ENCODE data around the gene FAM168A. TPM values are rescaled to one million over a fixed set of nuclear protein-coding genes. Genes with fewer than 3 reads are reported as not detected.

FAM168A gene
- total RNA-seq, 4 donors from 2014 or later: 17.5 to 43.4 (median 23.3) TPM

DNA sequence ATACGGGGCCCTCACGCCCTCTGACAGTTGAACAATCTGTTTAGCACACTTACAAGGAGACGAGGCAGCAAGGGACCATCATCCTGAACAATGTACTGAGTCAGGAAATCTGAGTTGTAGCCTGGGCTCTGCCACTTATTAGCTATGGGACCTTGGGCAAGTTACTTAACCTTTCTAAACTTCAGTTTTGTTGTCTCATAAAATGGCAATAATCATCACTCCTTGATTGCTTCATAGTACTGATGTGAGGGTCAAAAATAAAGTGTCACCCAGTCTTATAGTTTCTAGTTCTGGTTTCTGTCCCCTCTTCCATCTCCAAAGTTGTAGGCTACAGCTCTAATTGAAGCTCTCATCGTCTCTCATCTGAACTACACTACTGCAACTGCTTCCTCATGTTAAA, 175.0 kb downstream of the FAM168A start:
- no peaks in the 10 kb centered on the region for H3K27me3 ChIP-seq
- H3K4me1 ChIP-seq: no peaks in the 10 kb centered on the region
- no peaks in the 10 kb centered on the region for H3K9me3 ChIP-seq
- in situ Hi-C loops (cut with MboI; ENCODE audit: low pct_ligation_motif_present in 1 of 4, low pct_unique_long_range_greater_than_20kb in 1 of 4, low sequenced_read_pairs in 3 of 4): no loop called here
- 82% methylated on average over 4 of the region's 4 CpGs; no CpG with 5 or more reads in 1 of the 2 donors for WGBS, 2 donors (ENCODE audit: low coverage in 1 of 2)
- H3K36me3 ChIP-seq: no peaks in the 10 kb centered on the region
- no peak for TF ChIP-seq POLR2A (IDR thresholded peaks at IDR 0.05)
- TF ChIP-seq CTCF (IDR thresholded peaks at IDR 0.05): no peak
- no peak for TF ChIP-seq POLR2AphosphoS5 (IDR thresholded peaks at IDR 0.05)
- no peak for TF ChIP-seq EP300 (IDR thresholded peaks at IDR 0.05; ENCODE audit: low read depth)
- intact Hi-C loops (cut with DNase I; ENCODE audit: low total_unique reads): no loop called here
- H3K27ac ChIP-seq: no peak overlapping the region
- no peak for DNase-seq
- no peak overlapping the region for H3K4me3 ChIP-seq

DNA sequence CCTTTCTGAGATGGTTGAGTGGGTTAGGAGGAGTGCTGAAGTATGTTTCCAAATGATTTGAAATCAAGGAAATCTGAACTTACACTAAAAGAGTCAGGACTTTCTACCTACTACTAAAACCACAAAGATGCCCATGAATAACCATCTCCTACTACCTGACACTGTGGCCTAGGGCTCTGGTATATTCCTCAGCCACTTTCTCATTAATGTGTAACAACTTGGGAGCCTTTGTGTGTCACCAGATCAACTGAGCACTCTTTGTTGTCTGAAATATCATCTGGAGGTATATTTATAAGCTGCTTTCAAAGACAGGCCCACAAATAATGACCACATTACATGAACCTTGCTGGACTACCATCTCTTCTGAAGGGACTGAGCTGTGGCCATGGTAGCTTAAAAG, 177.8 kb downstream of the FAM168A start:
- Histone ChIP-seq H3K4me1 (peaks cover 0 to 9% (median 0%) of the 10 kb centered on the region in 4 donors), H3K27ac (no peak overlapping the region), H3K9me3 (no peaks in the 10 kb centered on the region), H3K36me3 (no peaks in the 10 kb centered on the region), H3K4me3 (no peak overlapping the region), H3K27me3 (no peaks in the 10 kb centered on the region)
- no peak for DNase-seq
- in situ Hi-C loops (cut with MboI; ENCODE audit: low pct_ligation_motif_present in 1 of 4, low pct_unique_long_range_greater_than_20kb in 1 of 4, low sequenced_read_pairs in 3 of 4): no loop called here
- no peak for TF ChIP-seq POLR2A (IDR thresholded peaks at IDR 0.05)
- no peak for TF ChIP-seq EP300 (IDR thresholded peaks at IDR 0.05; ENCODE audit: low read depth)
- no peak for TF ChIP-seq POLR2AphosphoS5 (IDR thresholded peaks at IDR 0.05)
- TF ChIP-seq CTCF (IDR thresholded peaks at IDR 0.05): no peak
- intact Hi-C loops (cut with DNase I; ENCODE audit: low total_unique reads): no loop called here

DNA sequence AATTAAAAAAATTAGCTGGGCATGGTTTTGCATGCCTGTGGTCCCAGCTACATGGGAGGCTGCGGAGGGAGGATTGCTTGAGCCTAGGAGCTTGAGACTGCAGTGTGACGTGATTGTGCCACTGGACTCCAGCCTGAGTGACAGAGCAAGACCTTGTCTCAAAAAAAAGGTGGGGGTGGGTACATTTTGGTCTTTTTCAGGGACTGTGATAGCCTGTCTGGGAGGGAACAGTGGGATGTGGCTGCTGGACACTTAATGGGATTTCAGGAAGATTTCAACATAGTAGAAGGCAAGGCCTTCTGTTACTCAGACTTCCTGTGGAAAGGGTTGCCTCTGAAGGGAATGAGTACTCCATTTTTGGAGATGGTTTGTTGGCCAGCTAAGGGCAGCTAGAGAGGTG, 181.1 kb downstream of the FAM168A start:
- H3K27ac ChIP-seq: no peak overlapping the region
- H3K36me3 ChIP-seq: no peaks in the 10 kb centered on the region
- in situ Hi-C loops (cut with MboI; ENCODE audit: low pct_ligation_motif_present in 1 of 4, low pct_unique_long_range_greater_than_20kb in 1 of 4, low sequenced_read_pairs in 3 of 4) (no loop called here), intact Hi-C loops (cut with DNase I; ENCODE audit: low total_unique reads) (no loop called here)
- peaks cover 0 to 18% (median 0%) of the 10 kb centered on the region in 4 donors for H3K4me1 ChIP-seq
- 95% methylated on average over 2 of the region's 2 CpGs; no CpG with 5 or more reads in 1 of the 2 donors for WGBS, 2 donors (ENCODE audit: low coverage in 1 of 2)
- H3K4me3 ChIP-seq: no peak overlapping the region
- no peaks in the 10 kb centered on the region for H3K9me3 ChIP-seq
- DNase-seq: no peak
- TF ChIP-seq POLR2A (IDR thresholded peaks at IDR 0.05): no peak
- no peak for TF ChIP-seq EP300 (IDR thresholded peaks at IDR 0.05; ENCODE audit: low read depth)
- no peak for TF ChIP-seq CTCF (IDR thresholded peaks at IDR 0.05)
- no peak for TF ChIP-seq POLR2AphosphoS5 (IDR thresholded peaks at IDR 0.05)
- H3K27me3 ChIP-seq: no peaks in the 10 kb centered on the region

DNA sequence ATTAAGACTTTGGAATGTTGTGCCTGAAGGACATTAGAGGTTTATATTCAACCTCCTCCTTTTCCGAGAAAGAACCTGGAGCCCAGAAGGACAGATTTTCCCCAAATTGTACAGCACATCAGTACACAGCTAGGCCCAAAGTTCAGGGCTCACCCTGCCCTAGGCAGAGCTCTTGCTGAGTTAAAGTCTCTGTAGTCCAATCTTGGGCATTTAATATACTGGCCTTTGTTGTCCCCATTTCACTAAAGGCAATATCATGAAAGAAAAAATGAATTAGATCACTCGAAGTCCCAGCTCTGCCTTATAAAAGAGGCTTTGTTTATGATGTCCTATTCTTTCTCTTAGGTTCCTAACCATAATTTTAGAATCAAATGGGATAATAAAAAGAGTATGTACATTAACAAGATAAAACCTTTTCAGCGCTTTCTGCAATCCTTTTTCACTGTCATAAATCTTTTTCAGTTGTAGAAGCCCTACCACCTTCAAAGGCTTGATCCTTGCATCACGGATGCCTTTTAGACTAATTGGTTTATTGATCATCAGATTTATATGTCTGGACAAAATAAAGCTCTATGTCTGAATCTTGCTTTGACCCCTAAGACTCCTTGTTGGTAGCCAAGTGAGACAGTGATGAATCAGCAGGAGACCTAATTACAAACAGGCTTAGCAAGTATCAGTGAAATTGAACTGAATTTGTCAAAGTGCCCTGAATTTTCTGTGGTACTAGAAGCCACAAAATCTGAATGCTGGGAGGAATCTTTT, 181.9 kb downstream of the FAM168A start:
- no peaks in the 10 kb centered on the region for H3K9me3 ChIP-seq
- in situ Hi-C loops (cut with MboI; ENCODE audit: low pct_ligation_motif_present in 1 of 4, low pct_unique_long_range_greater_than_20kb in 1 of 4, low sequenced_read_pairs in 3 of 4): no loop called here
- intact Hi-C loops (cut with DNase I; ENCODE audit: low total_unique reads): no loop called here
- H3K27ac ChIP-seq: peak overlapping the region in 1 of 4 donors; percentile 2
- H3K36me3 ChIP-seq: no peaks in the 10 kb centered on the region
- no peak for TF ChIP-seq POLR2A (IDR thresholded peaks at IDR 0.05)
- no peak for TF ChIP-seq EP300 (IDR thresholded peaks at IDR 0.05; ENCODE audit: low read depth)
- 74 to 80% methylated on average over 3 to 4 of the region's 4 CpGs for WGBS, 2 donors (ENCODE audit: low coverage in 1 of 2)
- no peak overlapping the region for H3K4me3 ChIP-seq
- peaks cover 0 to 18% (median 0%) of the 10 kb centered on the region in 4 donors for H3K4me1 ChIP-seq
- H3K27me3 ChIP-seq: no peaks in the 10 kb centered on the region
- DNase-seq: no peak
